ENCODE data around the gene DOP1B. TPM values are rescaled to one million over a fixed set of nuclear protein-coding genes. Genes with fewer than 3 reads are reported as not detected.

DOP1B gene
- total RNA-seq, 1 experiment from 2014 or later: 7.1 TPM

DNA sequence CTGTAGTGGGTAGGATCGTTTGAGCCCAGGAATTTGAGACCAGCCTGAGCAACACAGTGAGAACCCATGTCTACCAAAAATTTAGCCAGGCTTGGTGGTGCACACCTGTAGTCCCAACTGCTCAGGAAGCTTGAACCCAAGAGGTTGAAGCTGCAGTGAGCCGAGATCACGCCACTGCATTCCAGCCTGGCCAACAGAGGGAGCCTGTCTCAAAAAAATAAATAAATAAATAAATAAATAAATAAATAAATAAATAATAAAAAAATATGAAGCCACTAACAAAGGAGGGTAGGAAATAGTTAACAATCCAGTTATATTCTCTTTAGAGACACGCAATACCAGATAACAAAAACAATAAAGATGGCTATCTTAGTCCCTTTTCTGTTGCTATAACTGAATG, 33.6 kb upstream of the DOP1B start:
- peaks cover 10% of the 10 kb centered on the region for H3K4me1 Mint-ChIP-seq (ENCODE audit: low read depth, unreplicated experiment)
- H3K4me3 Mint-ChIP-seq (ENCODE audit: low read depth, unreplicated experiment): no peak overlapping the region
- no TSS peak for BruUV-seq (replicated peaks)
- no peak for DNase-seq
- H3K27me3 Mint-ChIP-seq (ENCODE audit: unreplicated experiment): no peaks in the 10 kb centered on the region
- CTCF ChIA-PET: no interaction called here
- no peak overlapping the region for H3K27ac Mint-ChIP-seq (ENCODE audit: unreplicated experiment)
- intact Hi-C loops (cut with micrococcal nuclease; ENCODE audit: unreplicated experiment): no loop called here
- no peaks in the 10 kb centered on the region for H3K9me3 Mint-ChIP-seq (ENCODE audit: low read depth, unreplicated experiment)
- no peaks in the 10 kb centered on the region for H3K36me3 Mint-ChIP-seq (ENCODE audit: insufficient read depth, unreplicated experiment)
- no peak for TF ChIP-seq CTCF (IDR thresholded peaks at IDR 0.05; ENCODE audit: unreplicated experiment)

DNA sequence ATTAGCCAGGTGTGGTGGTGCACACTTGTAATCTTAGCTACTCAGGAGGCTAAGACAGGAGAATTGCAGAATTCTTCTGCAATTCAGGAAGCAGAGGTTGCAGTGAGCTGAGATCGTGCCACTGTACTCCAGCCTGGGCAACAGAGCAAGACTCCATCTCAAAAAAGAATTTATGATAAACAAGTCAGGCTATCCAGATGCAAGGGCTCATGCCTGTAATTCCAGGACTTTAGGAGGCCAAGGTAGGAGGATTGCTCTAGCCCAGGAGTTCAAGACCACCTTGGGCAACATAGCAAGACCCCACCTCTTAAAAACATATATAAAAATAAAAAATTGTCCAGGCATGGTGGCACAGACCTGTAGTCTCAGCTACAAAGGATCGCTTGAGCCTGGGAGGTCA, 32.2 kb upstream of the DOP1B start:
- BruUV-seq (replicated peaks): no TSS peak
- Mint-ChIP-seq H3K4me3 (ENCODE audit: low read depth, unreplicated experiment) (no peak overlapping the region), H3K9me3 (ENCODE audit: low read depth, unreplicated experiment) (no peaks in the 10 kb centered on the region), H3K27ac (ENCODE audit: unreplicated experiment) (no peak overlapping the region), H3K27me3 (ENCODE audit: unreplicated experiment) (no peaks in the 10 kb centered on the region), H3K4me1 (ENCODE audit: low read depth, unreplicated experiment) (peaks cover 10% of the 10 kb centered on the region), H3K36me3 (ENCODE audit: insufficient read depth, unreplicated experiment) (peaks cover 10% of the 10 kb centered on the region)
- no peak for DNase-seq
- CTCF ChIA-PET: interaction anchor here (0.6 kb wide), 1 partner anchor 9 kb away, joined by 9 read pairs; no protein-coding TSS in a partner anchor
- intact Hi-C loops (cut with micrococcal nuclease; ENCODE audit: unreplicated experiment): no loop called here
- no peak for TF ChIP-seq CTCF (IDR thresholded peaks at IDR 0.05; ENCODE audit: unreplicated experiment)

DNA sequence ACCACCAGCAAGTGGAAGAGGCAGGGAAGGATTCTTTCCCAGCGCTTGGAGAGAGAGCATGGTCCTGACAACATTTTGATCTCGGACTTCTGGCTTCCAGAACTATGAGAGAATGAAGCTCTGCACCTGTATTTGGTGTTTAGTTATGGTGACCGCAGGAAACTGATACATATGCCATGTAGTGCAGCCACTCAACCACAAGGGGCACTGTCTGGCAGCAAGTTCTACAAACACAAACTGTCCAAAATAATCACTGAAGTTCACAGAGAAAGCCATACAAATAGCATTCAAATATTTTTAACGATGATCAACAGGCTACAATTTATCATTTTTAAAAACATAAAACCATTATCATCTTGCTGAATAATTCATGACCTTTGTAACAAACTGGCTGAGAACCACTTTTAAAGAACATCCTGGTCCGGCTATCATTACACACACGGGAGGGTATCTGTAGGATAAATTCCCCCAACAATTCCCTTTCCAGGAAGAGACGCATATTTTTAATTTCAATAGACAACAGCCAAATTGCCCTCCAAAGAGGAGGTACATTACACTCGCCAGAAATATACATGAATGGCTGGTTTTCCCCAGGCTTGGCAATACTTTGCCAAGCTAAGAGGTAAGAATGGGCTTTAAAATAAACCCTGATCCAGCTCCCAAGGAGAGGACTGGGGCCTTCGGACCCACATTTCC, 31.0 kb upstream of the DOP1B start:
- Mint-ChIP-seq H3K4me3 (ENCODE audit: low read depth, unreplicated experiment) (no peak overlapping the region), H3K36me3 (ENCODE audit: insufficient read depth, unreplicated experiment) (peaks cover 16% of the 10 kb centered on the region), H3K4me1 (ENCODE audit: low read depth, unreplicated experiment) (peaks cover 10% of the 10 kb centered on the region), H3K27ac (ENCODE audit: unreplicated experiment) (no peak overlapping the region), H3K27me3 (ENCODE audit: unreplicated experiment) (no peaks in the 10 kb centered on the region), H3K9me3 (ENCODE audit: low read depth, unreplicated experiment) (no peaks in the 10 kb centered on the region)
- CTCF ChIA-PET: no interaction called here
- peak; percentile 52 for TF ChIP-seq CTCF (IDR thresholded peaks at IDR 0.05; ENCODE audit: unreplicated experiment)
- intact Hi-C loops (cut with micrococcal nuclease; ENCODE audit: unreplicated experiment): no loop called here
- DNase-seq: peak; percentile 36
- no TSS peak for BruUV-seq (replicated peaks)

GRCh38 chr21:36126208-36126565, 30.4 kb upstream of the DOP1B start:
- Mint-ChIP-seq H3K27me3 (ENCODE audit: unreplicated experiment) (no peaks in the 10 kb centered on the region), H3K4me3 (ENCODE audit: low read depth, unreplicated experiment) (no peak overlapping the region), H3K4me1 (ENCODE audit: low read depth, unreplicated experiment) (peaks cover 10% of the 10 kb centered on the region), H3K27ac (ENCODE audit: unreplicated experiment) (no peak overlapping the region), H3K36me3 (ENCODE audit: insufficient read depth, unreplicated experiment) (peaks cover 17% of the 10 kb centered on the region), H3K9me3 (ENCODE audit: low read depth, unreplicated experiment) (no peaks in the 10 kb centered on the region)
- no TSS peak for BruUV-seq (replicated peaks)
- CTCF ChIA-PET: no interaction called here
- no peak for TF ChIP-seq CTCF (IDR thresholded peaks at IDR 0.05; ENCODE audit: unreplicated experiment)
- DNase-seq: no peak
- intact Hi-C loops (cut with micrococcal nuclease; ENCODE audit: unreplicated experiment): no loop called here
